HG02973 (cell line): ENCODE measurements around the gene SACS.
"Not testable (repeated sequence)": the region's sequence is repeated elsewhere in the genome, so short reads cannot be mapped to it uniquely, and the experiment has no call there.

Source experiments
- ATAC-seq: cut with Tn5 transposase; IDR thresholded peaks from one replicate; pipeline ENCODE4 v1.9.1; 2021; ENCODE audit warnings: moderate library complexity; ENCODE audit not compliant: unreplicated experiment

SACS gene

DNA sequence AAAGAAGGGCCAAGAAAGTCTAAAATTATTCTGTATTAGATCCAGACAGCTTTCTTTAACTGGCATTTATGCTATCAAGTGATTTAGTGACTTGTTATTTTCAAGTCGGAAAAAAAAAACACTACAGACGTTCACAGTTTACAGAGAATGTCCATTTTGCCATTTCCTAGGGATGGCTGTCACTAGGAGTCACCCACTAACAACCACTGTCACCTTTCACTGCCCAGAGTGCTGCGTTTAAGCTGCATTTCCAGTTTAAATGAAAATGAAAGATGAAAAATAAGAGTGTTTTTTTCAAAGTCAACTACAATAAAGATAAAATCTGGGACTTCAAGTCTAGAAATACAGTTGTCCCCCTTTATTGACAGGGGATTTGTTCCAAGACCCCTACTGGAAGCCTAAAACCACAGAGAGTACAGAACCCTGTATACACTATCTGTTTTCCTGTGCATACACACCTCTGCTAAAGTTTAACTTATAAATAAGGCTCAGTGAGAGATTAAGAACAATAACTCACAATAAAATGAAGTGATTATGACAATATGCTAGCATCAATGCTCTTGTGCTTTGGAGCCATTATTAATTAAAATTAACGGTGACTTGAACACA is 112.5 kb downstream of the SACS start:
- peak; percentile 25 for ATAC-seq

DNA sequence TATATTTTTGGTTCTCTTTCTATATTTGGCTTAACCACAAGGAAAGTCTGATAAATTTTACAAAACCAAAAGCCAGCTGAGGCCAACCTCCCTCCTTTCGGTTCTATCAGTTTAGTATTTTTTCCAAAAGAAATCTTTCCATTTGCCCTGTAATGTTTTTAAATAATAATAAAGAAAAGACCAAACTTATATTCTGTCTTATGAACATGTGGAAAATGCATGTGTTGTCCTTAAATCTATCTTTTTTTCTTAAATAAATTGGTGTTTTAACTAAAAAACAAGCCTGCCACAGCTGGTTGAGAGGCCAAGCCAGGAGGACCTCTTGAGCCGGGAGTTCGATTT is 113.6 kb downstream of the SACS start:
- ATAC-seq: no peak

DNA sequence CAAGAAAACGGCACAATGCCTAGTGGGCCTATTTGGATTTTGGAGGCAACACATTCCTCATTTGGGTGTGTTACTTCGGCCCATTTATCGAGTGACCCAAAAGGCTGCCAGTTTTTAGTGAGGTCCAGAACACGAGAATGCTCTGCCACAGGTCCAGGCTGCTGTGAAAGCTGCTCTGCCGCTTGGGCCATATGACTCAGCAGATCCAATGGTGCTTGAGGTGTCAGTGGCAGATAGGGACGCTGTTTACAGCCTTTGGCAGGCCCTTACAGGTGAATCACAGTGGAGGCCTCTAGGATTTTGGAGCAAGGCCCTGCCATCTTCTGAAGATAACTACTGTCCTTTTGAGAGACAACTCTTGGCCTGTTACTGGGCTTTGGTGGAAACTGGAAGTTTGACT is 118.7 kb downstream of the SACS start:
- not testable (repeated sequence) for ATAC-seq

DNA sequence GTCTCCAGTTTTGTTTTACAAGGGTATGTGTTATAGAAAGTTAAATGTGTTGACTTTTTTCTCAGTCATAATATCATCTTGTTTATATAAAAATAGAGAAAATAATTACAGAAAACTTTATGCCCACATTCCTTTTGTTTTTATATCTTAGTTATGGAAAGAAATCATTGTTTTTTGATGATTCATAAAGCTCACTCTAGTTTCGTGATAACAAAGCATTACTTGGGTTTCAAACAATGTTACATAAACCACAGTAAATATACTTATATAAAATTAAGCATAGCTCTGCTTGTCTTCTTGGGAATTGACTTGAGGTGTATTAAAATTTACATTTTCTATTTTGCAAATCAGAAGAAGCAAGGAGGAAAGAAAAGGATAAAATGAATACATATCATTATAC is 140.9 kb downstream of the SACS start:
- ATAC-seq: no peak

DNA sequence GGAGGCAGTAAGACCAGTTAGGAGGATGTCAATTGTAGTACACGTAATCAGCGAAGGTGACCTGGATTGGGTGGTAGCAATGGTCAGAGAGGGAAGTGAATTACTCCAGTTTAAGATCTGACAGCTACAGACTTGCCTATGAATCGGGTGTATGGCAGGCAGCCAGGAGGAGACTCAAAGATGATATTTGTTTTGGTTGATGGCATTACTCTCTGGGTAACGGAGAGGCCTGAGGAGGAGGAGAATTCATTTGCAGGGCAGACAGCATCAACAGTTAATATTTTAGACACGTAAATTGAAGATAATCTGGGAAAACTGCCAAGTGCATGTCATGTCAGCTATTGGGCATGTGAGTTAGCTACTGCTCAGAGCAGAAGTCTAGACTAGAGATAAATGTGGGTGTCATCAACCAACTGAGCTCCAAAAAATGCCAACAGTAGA is 143.6 kb downstream of the SACS start:
- ATAC-seq: no peak

DNA sequence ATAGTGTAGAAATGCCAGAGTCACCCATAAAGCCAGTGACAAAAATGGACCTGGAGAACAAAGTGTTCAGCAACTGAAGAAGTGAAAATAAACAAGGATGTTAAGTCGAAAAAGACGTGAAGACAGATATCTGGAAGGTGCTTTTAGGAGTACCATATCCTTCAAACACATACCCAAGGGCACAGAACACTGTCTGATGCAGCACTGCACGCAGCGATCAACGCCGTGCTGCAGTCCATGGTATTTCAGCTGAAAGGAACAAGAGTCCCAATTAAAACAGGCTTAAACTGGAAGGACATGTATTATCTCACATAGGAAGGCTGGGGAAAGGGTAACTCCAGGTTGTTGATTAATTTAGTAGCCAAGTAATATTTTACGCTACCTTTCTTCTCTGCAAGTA is 144.5 kb downstream of the SACS start:
- no peak for ATAC-seq

DNA sequence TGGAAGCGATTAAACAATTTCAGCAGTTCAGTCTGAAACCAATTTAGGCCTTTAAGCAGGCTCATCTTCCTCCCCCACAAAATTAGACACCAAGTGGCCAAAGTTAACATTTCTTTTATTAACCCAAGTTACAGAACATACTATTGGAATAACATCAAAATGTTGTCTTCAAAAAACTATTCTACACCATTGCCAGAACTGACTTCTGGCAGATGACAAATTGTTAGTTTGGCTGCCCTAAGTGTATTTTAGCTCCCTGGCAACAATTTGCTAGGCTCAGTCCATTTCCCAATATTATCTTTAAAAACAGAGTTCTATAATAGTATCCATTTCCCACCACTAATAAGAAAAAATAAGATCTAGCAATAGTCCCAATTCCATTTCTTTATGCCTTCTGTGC is 144.9 kb downstream of the SACS start:
- ATAC-seq: no peak

DNA sequence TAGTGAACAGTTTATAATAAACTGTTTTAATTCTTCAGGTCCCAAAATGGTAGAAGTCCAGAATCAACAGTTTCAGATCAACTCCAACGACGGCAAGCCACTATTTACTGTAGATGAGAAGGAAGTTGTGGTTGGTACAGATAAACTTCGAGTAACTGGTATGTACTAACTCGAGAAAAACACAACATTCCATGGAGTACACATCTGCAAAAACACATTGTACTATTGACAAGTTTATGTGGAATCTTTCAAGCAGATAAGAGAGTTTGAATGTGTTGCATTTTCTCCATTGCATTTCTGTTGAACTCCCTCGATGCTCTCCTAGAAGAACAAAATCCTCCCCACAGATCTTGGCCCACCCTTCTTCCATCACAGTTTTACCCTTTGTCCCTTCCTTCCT is 154.2 kb downstream of the SACS start:
- ATAC-seq: no peak
